K562 (cell line): ENCODE data around the gene WDR31. TPM values are rescaled to one million over a fixed set of nuclear protein-coding genes. Genes with fewer than 3 reads are reported as not detected.

Experiments
- ARNT ChIP-seq, 2 experiments: fragments of 450-650 bp; IDR thresholded peaks; 2 replicates each; pipeline ENCODE4 v1.6.1; 2016; ENCODE audit warnings: mild to moderate bottlenecking in 1 of 2
- ATF1 ChIP-seq, 2 experiments: fragments of 450-650 bp in 1 of 2; IDR thresholded peaks; 2 replicates each; pipeline ENCODE4 v1.6.1; 2016; ENCODE audit warnings: missing compliant biosample characterization in 1 of 2, missing genetic modification characterization in 1 of 2
- E2F5 ChIP-seq: sonication (generic); formaldehyde crosslinking; IDR thresholded peaks from 2 replicates; pipeline ENCODE4 v1.8.0; 2022; ENCODE audit warnings: mild to moderate bottlenecking, missing genetic modification reagents
- EHMT2 ChIP-seq: fragments of 450-650 bp; IDR thresholded peaks from 2 replicates; pipeline ENCODE4 v1.6.1; 2018; ENCODE audit warnings: antibody characterized with exemption
- ETV5 ChIP-seq: sonication (generic); formaldehyde crosslinking; IDR thresholded peaks from 2 replicates; pipeline ENCODE4 v1.4.0; 2020; ENCODE audit warnings: low read depth, mild to moderate bottlenecking, missing genetic modification reagents
- FOXK2 ChIP-seq, 2 experiments: fragments of 450-650 bp; IDR thresholded peaks in 1 of 2; conservative IDR thresholded peaks in 1 of 2; 2 replicates each; pipeline ENCODE4 v1.6.1; 2016; ENCODE audit warnings: low read depth in 2 of 2, mild to moderate bottlenecking in 1 of 2
- HDAC2 ChIP-seq: fragments of 450-650 bp; IDR thresholded peaks from 2 replicates; pipeline ENCODE4 v1.6.1; 2016; ENCODE audit warnings: mild to moderate bottlenecking
- KAT2B ChIP-seq: IDR thresholded peaks from one replicate; pipeline ENCODE4 v1.6.1; 2012; ENCODE audit warnings: low read depth, mild to moderate bottlenecking, control low read depth, inconsistent platforms, low read length, moderate library complexity
- MCM5 ChIP-seq: fragments of 450-650 bp; IDR thresholded peaks from 2 replicates; pipeline ENCODE4 v1.6.1; 2016; ENCODE audit warnings: low read depth
- PCBP2 ChIP-seq: fragments of 200-400 bp; formaldehyde crosslinking; IDR thresholded peaks from 2 replicates; pipeline ENCODE4 v1.6.1; 2018; ENCODE audit warnings: low read length, low read depth, mild to moderate bottlenecking, moderate library complexity; ENCODE audit not compliant: poor library complexity, severe bottlenecking
- PTTG1 ChIP-seq: fragments of 450-650 bp; IDR thresholded peaks from 2 replicates; pipeline ENCODE4 v1.6.1; 2016; ENCODE audit warnings: low read depth, mild to moderate bottlenecking, missing genetic modification characterization, missing compliant biosample characterization
- PYGO2 ChIP-seq: fragments of 450-650 bp; IDR thresholded peaks from 2 replicates; pipeline ENCODE4 v1.6.1; 2016; ENCODE audit warnings: mild to moderate bottlenecking, missing genetic modification characterization, moderate library complexity, missing compliant biosample characterization
- RB1 ChIP-seq: fragments of 450-650 bp; IDR thresholded peaks from 2 replicates; pipeline ENCODE4 v1.6.1; 2017; ENCODE audit warnings: low read depth, mild to moderate bottlenecking
- RBM25 ChIP-seq: fragments of 200-400 bp; formaldehyde crosslinking; IDR thresholded peaks from 2 replicates; pipeline ENCODE4 v1.6.1; 2018; ENCODE audit warnings: low read length, low read depth, moderate library complexity; ENCODE audit not compliant: severe bottlenecking
- SMAD2 ChIP-seq: fragments of 150-350 bp; IDR thresholded peaks from 2 replicates; pipeline ENCODE4 v1.6.1; 2014; ENCODE audit warnings: low read depth, mild to moderate bottlenecking, low read length
- SMARCC2 ChIP-seq: fragments of 450-650 bp; IDR thresholded peaks from 2 replicates; pipeline ENCODE4 v1.6.1; 2017; ENCODE audit warnings: antibody characterized with exemption, moderate library complexity, mild to moderate bottlenecking, low read depth
- SNAPC5 ChIP-seq: fragments of 250-450 bp; sonication (Bioruptor Pico); IDR thresholded peaks from 2 replicates; pipeline ENCODE4 v1.8.0; 2021; ENCODE audit warnings: moderate library complexity, mild to moderate bottlenecking, inconsistent platforms
- SRSF3 ChIP-seq: fragments of 200-400 bp; formaldehyde crosslinking; IDR thresholded peaks from 2 replicates; pipeline ENCODE4 v1.6.1; 2016; ENCODE audit warnings: mild to moderate bottlenecking, low read length, moderate library complexity; ENCODE audit not compliant: insufficient read depth
- THAP12 ChIP-seq: fragments of 250-450 bp; sonication (Bioruptor Pico); IDR thresholded peaks from 2 replicates; pipeline ENCODE4 v1.9.0; 2021; ENCODE audit warnings: mild to moderate bottlenecking, inconsistent platforms
- USF2 ChIP-seq: sonication (generic); formaldehyde crosslinking; IDR thresholded peaks from 2 replicates; pipeline ENCODE4 v1.5.0; 2020; ENCODE audit warnings: missing genetic modification reagents
- ZNF143 ChIP-seq: sonication (generic); formaldehyde crosslinking; IDR thresholded peaks from 2 replicates; pipeline ENCODE4 v1.9.0; 2022; ENCODE audit warnings: mild to moderate bottlenecking, missing genetic modification reagents
- ZNF174 ChIP-seq: fragments of 250-450 bp; sonication (Bioruptor Pico); IDR thresholded peaks from 2 replicates; pipeline ENCODE4 v1.4.0; 2020; ENCODE audit warnings: mild to moderate bottlenecking
- ZNF197 ChIP-seq: fragments of 200-800 bp; sonication (Bioruptor generic); IDR thresholded peaks from 2 replicates; pipeline ENCODE4 v1.6.1; 2016; ENCODE audit warnings: low read depth, missing genetic modification characterization, missing compliant biosample characterization
- ZNF444 ChIP-seq: fragments of 250-450 bp; sonication (Bioruptor Pico); IDR thresholded peaks from 2 replicates; pipeline ENCODE4 v1.4.0; 2020; ENCODE audit warnings: mild to moderate bottlenecking, moderate library complexity
- ZNF551 ChIP-seq: fragments of 250-450 bp; sonication (Bioruptor Pico); IDR thresholded peaks from 2 replicates; pipeline ENCODE4 v1.5.0; 2021; ENCODE audit warnings: mild to moderate bottlenecking, moderate library complexity
- ZNF561 ChIP-seq: fragments of 450-650 bp; formaldehyde crosslinking; conservative IDR thresholded peaks from 2 replicates; pipeline ENCODE4 v1.4.0; 2020; ENCODE audit warnings: mild to moderate bottlenecking, moderate library complexity
- ZSCAN29 ChIP-seq: fragments of 450-650 bp; IDR thresholded peaks from 2 replicates; pipeline ENCODE4 v1.6.1; 2017
- polyA plus RNA-seq, 8 experiments: library from polyadenylated mRNA; depleted of rRNA in 4 of 8; stranded (reverse) in 5 of 8; unstranded in 3 of 8; fragments of >200 nt; fragmentation: Nextera tagmentation in 2 of 8; fragmentation: Illumina TruSeq in 1 of 8; extraction: Ambion mirVana in 2 of 8; extraction: Trizol in 1 of 8; gene quantifications; 2 replicates each; pipeline versions ENCODE4 v1.2.1 to v1.2.3, GENCODE V29; 2011 to 2014; ENCODE audit warnings: inconsistent platforms in 1 of 8, missing spikeins in 1 of 8
- total RNA-seq, 7 experiments: library from RNA; depleted of rRNA in 6 of 7; stranded (reverse); fragments of >200 nt in 6 of 7; fragmentation: Illumina TruSeq in 2 of 7; extraction: Trizol in 2 of 7; gene quantifications; 2 replicates each; pipeline versions ENCODE4 v1.2.1 to v1.2.3, GENCODE V29; 2011 to 2021; ENCODE audit warnings: low replicate concordance in 1 of 7

Gene WDR31
- total and polyA plus RNA-seq, 9 of the 15 experiments (the other 6 are each of a cell fraction or from before 2014, with no cell fraction given): 0.35 to 1.8 (median 0.95) TPM

- no peak for TF ChIP-seq MCM5
- TF ChIP-seq SMARCC2: peak; percentile 21; the same call in 1 of the 2 replicates
- no peak for TF ChIP-seq ZNF174 (CRISPR knock-in tag)
- peak; percentile 69 for TF ChIP-seq HDAC2
- TF ChIP-seq ATF1 (CRISPR knock-in tag; IDR thresholded peaks at IDR 0.05): no peak
- TF ChIP-seq ATF1 (tag; IDR thresholded peaks at IDR 0.05): peak; percentile 67
- TF ChIP-seq USF2 (CRISPR knock-in tag): no peak
- TF ChIP-seq PYGO2 (tag): no peak
- no peak for TF ChIP-seq E2F5 (CRISPR knock-in tag)
- no peak for TF ChIP-seq ZNF561 (CRISPR knock-in tag)
- no peak for TF ChIP-seq ZNF551 (CRISPR knock-in tag)
- TF ChIP-seq KAT2B: no peak
- TF ChIP-seq THAP12: no peak
- no peak for TF ChIP-seq ZNF143 (CRISPR knock-in tag)
- peak; percentile 67; the same call in 1 of the 2 replicates for TF ChIP-seq ETV5
- TF ChIP-seq EHMT2: no peak; the same call in 1 of the 2 replicates
- TF ChIP-seq ZNF444 (CRISPR knock-in tag): no peak
- TF ChIP-seq PTTG1 (tag): no peak
- no peak for TF ChIP-seq SNAPC5
- no peak for TF ChIP-seq PCBP2
- TF ChIP-seq RB1: peak; percentile 98
- TF ChIP-seq ZNF197 (CRISPR knock-in tag): no peak
- no peak for TF ChIP-seq ZSCAN29
- no peak for TF ChIP-seq RBM25
- TF ChIP-seq SMAD2: no peak
- no peak for TF ChIP-seq FOXK2 (conservative IDR thresholded peaks at IDR 0.05 in 1 of 2, IDR thresholded peaks at IDR 0.05 in 1 of 2; ENCODE audit: low read depth in 2 of 2)
- TF ChIP-seq SRSF3: no peak
- 0 out of 4 replicates have a peak, but pooled peaks of 1 of the 2 experiments have one; percentile 34 for TF ChIP-seq ARNT (IDR thresholded peaks at IDR 0.05)
These were observed at the start of gene WDR31 (continued) for GRCh38 chr9:113340011-113340699.
